Activated CD4-positive, alpha-beta T cell treated with anti-CD3 and anti-CD28 coated beads, Interleukin-2, amount 50 U/mL, for 1 hour (primary cell): ENCODE measurements around the gene APOM.
A peak's percentile ranks its signal among the peaks of the same experiment; 100 is the strongest.

Source experiments
- DNase-seq: peaks from one replicate; pipeline ENCODE4 v3.0.0-alpha.2; 2020

APOM gene

DNA sequence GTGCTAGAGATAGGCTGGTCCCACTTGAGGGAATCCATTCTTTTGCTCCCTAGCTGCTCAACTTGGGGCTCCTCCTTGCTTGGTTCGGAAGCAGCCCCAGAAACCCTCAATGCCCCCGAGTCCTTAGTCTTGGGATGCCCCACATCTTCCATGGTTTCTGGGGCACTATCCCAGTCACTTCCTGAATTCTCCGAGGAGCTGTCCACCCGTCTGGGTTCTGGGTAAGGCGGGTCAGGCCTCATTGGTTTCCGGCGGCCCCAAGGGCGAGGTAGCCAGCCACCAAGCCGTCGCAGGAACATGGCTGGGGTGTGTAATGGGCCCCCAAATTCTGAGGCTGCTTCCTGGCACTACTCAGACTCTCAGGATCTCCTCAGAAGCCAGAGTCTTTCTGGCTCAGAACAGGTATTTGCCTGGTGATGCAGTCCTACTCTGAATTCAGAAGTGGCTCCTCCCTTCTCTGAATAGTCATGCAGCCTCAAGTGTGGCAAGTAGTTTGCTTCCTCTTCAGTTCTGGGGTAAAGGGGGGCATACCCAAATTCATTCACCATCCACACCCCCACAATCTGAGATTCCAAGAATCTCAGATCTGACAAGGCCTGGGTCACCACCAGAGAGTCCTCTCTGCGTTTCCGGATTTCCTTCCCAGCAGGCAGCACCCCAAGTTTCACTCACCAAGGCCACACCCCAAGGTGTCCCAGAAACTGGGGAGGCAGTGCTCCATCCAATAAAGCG, 4.1 kb downstream of the APOM start:
- no peak for DNase-seq

- DNase-seq: peak; percentile 71
Measured at GRCh38 chr6:31660381-31661261, 4.9 kb downstream of the APOM start, which contains the start of gene C6orf47. C6orf47 (minus strand) TSS chr6:31660778; CDS start chr6:31659947, 831 bp downstream.

DNA sequence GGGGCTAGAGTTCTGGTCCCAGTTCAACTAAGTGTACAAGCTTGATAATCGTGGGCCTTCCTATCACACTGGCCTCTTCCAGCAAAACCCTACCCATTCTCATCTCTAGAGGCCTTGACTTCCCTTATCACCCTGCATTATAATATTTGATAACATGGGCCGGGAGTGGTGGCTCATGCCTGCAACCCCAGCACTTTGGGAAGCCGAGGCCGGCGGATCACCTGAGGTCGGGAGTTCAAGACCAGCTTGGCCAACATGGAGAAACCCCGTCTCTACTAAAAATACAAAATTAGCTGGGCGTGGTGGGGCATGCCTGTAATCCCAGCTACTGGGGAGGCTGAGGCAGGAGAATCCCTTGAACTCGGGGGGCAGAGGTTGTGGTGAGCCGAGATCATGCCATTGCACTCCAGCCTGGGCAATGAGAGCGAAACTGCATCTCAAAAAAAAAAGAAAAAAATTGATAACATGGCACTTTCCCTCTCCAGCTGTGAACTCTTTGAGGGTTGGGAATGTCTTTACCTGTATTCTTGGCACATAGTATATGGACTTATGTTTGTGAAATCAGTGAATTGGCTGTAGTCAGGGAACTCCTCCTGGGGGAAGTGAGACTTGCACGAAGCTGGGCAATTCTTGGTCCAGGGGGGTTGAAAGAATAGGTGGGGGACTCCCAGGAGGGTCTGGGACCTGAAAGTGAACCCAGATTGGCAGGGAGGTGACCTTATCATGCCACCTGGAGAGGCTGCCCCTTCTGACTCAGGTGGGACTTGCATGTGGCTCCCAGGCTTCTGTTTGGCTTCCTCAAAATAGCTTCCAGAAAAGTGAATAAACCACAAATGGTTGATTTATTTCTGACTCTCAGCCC, 5.8 kb downstream of the APOM start:
- DNase-seq: no peak

DNA sequence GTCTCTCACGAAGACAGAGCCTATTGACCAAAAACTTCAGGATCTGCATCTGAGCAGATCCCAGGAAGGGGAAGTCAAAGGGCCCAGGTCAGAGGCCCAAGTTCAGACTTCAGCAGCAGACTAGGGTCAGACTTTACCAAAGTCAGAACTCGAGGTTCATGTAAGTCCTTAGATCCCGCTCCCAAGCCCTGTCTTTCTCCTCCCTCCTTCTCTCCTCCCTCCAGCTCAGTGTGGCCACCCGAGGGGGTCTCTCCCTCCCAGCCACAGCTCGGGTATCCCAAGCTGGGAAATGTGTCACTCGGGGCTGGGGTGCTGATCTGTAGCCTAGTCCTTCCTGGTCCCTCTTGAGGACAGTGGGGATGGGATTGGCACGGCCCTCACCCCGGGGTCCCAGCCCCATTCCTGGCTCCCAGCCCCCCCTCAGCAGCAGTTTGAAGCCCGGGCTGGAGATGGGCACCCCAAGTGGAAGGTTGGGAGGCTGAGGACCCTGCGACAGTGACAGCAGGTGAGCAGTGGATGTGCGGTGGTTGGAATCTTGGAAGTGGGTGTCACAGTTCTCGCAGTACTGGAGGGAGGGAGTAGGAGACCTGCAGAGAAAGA, 6.5 kb downstream of the APOM start:
- no peak for DNase-seq

DNA sequence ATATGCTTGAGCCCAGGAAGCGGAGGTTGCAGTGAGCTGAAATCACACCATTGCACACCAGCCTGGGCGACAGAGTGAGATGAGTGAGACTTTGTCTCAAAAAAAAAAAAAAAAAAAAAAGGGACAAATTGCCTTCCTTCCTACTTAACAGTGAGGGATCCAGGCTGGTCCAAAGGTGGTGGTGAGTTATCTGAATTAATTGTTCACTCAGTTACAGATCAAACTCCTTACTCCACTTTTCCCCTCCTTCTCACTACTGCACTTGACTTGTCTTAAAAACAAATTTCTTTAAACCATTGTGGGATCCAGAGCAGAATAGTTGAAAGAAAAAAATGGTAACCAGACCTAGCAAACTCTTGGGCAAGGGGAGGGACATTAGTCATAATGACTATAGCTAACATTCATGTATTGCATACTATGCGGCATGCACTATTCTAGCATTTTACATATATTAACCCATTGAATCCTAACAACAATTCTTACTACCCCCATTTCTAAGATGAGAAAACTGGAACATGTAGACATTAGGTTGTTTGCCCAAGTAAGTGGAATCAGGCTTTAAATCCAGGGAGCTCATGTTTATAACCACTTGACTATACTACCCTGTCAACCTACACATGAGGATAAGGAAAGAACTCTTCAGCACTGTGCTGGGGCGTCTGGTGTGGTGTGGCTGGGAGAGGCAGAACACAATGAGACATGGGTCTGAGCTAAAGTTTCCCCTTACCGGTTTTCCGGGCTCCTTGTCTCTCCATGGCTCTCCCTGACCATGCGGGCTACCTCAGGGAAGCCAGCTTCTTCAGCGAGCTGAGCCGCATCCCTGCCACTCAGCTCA, 7.6 kb downstream of the APOM start:
- no peak for DNase-seq

DNA sequence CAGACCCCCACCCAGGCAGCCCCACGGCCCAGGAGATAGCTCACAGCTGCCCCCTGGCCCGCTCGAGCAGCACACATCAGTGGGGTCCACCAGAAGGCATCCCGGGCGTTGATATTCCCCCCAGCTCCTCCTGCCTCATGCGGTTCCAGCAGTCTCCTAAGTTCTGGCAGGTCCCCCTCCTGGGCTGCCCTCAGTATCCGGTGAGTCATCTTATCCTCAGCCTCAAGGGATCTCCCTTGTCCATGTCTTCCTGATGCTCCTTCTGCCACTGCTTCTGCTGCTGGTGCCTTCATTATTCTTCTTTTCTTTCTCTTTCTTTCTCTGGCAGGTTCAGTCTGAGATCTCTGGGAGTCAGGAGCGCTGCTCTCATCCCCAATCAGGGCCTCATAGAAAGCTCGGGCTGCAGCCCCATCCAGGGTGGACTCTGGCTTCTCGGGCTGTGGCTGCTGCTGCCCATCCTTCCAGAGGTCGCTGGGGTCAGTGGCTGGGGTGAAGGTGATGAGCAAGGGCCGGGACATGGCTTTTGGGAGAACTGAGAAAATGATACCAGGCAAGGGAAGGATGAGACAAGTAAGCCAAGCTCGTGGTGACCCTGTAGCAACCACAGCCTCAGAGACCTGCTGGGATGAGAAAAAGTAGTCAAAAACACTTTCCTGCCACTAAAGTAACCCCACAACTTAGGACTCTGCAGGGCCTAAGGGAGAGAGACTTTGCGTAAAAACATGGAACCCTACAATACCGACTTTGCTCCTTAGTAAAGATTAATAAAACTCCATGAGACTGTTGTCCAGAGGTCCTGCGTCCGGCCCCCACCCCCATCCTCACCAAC, 8.5 kb downstream of the APOM start:
- no peak for DNase-seq

GRCh38 chr6:31664790-31665500, 9.3 kb downstream of the APOM start, which contains the start of gene GPANK1:
GPANK1 (minus strand) TSS chr6:31664997; CDS start chr6:31664478, 519 bp downstream.
- DNase-seq: peak; percentile 86

DNA sequence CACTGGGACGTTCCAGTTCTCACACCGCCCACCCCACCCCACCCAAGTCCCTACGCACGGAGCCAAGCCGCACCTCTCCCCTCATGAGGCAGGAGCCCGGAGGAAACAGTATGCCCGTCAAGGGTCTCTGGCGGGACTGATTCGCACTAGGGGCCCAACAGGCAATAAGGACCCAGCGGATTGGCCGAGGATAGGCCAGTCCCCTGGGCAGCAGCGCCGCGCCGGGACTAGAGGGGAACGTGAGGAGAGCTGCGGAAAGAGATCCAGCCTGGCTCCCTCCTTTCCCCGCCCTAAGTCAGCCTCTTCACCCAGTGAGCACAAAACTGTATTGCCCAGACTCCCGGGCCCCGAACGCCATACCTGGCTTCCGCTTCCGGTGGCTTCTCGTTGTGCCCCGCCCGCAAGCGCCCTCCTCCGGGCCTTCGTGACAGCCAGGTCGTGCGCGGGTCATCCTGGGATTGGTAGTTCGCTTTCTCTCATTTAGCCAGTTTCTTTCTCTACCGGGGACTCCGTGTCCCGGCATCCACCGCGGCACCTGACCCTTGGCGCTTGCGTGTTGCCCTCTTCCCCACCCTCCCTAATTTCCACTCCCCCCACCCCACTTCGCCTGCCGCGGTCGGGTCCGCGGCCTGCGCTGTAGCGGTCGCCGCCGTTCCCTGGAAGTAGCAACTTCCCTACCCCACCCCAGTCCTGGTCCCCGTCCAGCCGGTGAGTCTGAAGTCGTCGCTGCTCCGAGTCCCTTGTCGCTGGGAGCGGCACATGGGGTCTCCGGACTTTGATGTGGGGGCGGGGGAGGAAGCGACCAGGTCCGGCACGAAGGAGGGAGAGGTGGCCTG, 10.0 kb downstream of the APOM start, which contains the start of gene CSNK2B:
CSNK2B (plus strand) TSS at position 580 of the 836 bp plus-strand sequence. CDS start 752 bp downstream, outside the sequence.
- peak; percentile 98 for DNase-seq

DNA sequence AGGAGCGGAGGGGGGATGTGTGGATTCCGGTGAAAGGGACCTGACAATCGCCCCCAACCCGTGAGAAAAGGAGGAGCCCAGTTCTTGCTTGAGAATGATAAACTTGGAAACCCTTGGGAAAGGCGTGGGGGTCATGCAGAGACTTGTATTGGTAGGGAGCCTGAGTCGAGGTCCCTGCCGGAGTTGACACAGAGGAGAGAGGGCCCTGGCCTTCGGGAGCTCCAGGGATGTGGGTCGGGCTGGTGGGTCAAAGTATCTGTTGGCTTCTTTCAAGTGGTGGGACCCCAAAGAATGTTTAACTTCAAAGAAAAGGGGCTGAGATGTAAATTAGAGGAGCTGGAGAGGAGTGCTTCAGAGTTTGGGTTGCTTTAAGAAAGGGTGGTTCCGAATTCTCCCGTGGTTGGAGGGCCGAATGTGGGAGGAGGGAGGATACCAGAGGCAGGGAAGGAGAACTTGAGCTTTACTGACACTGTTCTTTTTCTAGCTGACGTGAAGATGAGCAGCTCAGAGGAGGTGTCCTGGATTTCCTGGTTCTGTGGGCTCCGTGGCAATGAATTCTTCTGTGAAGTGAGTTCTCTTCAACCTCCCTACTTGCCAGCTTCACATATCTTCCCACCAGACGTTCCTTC, 10.8 kb downstream of the APOM start:
- no peak for DNase-seq

- DNase-seq: no peak
Measured at GRCh38 chr6:31669676-31670075, 14.0 kb downstream of the APOM start, which contains the start of gene LY6G5B. LY6G5B (plus strand) TSS chr6:31669976; CDS start chr6:31670951, 975 bp downstream.

DNA sequence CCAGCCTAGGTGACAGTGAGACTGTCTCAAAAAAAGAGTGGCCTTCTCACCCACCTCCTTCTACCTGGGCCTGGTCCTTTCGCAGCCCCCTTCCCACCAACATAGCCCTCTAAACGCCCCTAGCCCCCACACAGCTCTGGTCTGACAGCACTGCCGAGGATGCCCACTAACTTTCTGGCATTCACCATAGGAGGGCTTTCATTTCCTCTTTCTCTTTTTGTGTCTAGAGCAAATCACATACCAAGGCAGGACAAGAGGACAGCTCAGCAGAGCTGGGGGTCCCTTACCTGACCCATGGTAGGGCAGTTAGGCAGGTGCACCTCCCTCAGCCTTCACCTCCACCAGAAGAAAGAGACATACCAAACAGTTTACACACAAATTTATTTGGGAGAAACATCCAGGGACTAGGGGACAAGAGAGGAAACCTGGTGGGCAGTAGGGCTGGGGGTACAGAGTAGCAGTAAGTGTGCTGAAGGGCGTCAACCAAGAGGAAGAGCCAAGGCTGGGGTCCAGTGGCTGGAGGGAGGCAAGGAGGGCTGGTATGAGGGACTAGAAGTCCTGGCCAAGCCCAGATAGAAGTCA, 20.7 kb downstream of the APOM start:
- no peak for DNase-seq

DNA sequence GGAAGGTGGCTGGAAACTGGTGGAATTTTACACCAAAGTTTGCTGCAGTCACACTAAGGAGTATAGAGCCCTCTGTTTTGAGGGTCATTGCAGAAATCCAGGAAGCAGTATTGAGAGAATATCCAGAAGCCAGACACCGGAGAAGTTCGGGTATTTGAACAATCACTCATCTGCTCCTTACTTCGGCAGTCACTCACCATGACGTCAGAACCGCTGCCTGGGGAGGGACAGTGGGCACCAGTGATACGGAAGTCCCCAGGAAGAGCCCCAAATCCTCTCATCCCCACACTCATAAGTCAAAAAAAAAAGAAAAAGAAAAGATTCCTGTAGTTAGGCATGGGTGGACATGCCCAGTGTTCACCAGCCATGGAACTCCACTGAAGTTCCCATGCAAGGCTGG, 21.2 kb downstream of the APOM start:
- DNase-seq: no peak

DNA sequence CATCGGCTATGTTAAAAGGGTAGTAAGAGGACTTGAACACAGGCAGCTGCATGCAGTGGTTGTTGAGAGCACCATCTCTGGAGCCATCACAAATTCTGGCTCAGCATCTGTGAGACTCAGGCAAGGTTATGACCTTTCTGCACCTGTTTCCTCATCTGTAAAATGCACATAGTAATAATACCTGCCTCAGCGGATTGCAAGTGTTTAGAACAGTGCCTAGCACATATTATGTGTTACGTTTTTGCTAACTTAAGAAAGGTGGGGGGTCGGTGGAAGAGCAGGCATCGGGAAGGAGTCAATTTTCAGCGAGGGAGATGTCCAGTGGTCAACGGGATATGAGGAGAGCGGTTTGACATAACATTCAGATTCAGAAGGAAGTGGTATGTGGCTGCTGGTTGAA, 22.3 kb downstream of the APOM start:
- DNase-seq: no peak

DNA sequence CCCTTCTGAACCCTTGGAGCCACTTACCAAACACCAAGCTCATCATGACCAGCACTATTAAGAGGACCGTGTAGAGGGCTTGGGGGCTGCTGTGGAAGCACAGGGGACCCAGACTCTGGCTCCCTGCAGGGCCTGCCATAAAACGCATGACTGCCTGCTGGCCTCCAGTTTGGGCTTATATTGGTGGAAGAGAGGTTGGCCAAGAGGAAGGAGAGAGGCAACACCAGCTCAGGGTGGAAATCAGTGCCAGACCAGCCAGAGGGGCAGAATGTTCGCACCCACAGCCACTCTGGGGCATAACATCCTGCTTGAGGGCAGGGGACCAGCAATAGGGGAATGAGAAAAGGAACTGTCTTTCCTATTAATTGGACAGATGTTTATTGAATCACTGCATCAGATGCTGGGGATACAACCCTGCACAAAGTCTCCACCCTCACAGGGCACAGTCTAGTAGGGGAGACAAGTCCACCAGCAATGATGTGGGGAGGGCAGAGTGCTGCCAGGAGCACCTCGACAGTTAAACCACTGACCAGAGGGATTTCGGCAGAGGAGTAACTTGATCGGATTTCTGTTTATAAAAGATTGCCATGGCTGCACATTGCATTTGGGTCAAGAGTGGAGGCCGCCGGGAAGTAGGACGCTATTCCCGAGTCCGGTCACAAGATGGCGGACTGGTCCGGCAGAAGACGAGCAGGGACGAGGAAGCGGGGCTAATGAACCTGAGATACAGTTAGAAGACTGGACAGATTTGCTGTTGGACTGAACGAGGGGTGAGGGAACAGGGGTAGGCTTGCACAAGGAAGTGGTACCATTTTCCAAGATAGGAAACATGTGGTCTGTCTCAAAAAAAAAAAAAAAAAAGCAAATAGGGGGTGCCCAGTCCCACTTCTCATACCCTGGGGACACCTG, 24.8 kb downstream of the APOM start, which contains the start of gene LY6G5C:
LY6G5C (minus strand) TSS at position 842 of the 909 bp plus-strand sequence; CDS start at position 148, 694 bp downstream.
- DNase-seq: peak; percentile 52

DNA sequence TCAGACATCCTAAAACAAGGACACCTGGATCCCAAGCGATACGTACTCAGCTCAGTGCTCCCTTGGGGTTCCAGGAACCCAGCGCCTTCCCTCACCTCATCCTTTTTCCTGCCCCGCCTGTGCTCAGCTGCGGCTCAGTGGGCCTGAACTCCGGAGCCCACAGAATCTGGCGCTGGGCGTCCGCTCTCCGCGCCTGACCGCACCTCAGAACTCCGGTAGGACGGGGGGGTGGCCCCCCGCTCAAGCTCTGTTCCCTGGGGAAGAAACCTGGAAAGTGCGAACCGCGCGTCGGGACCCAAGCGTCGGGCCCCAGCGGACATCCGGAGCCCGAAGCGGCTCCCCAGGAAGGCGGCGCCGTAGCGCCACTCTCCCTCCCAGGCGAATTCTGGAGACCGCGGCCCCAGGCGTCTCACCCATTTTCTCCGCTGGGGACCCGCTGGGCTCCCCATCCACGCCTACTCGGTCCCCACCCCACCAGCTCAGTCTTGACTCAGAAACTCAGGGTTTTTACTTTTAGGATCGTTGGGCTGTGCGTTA, 25.5 kb downstream of the APOM start:
- peak; percentile 36 for DNase-seq

- no peak for DNase-seq
Measured at GRCh38 chr6:31683591-31683990, 27.9 kb downstream of the APOM start.
